GM19099 (cell line): Measurements from ENCODE around the gene GGA2.
A peak's percentile ranks its signal among the peaks of the same experiment; 100 is the strongest.

Source experiments
- POLR2A ChIP-seq: IDR thresholded peaks from 3 replicates; pipeline ENCODE4 v1.6.1; 2011; ENCODE audit warnings: low read depth; ENCODE audit not compliant: insufficient read length; ENCODE audit errors: extremely low read depth

The GGA2 gene

GRCh38 chr16:23510164-23510914 lies at the start of gene GGA2:
Gene GGA2 (minus strand): TSS chr16:23510494. CDS start chr16:23510411, 83 bp downstream.
- TF ChIP-seq POLR2A = peak; percentile 92

- no peak for TF ChIP-seq POLR2A
These were observed 47.7 kb upstream of the GGA2 start for GRCh38 chr16:23557779-23558702.

- TF ChIP-seq POLR2A = peak; percentile 76
These were observed 46.8 kb upstream of the GGA2 start, which contains the start of the genes EARS2 and UBFD1 for GRCh38 chr16:23556881-23557778. Gene EARS2 (minus strand): TSS chr16:23557350. CDS start chr16:23557343, 7 bp downstream. Gene UBFD1 (plus strand): TSS chr16:23557727. CDS start chr16:23557743, 16 bp downstream.

- no peak for TF ChIP-seq POLR2A
These were observed 44.2 kb upstream of the GGA2 start for GRCh38 chr16:23554536-23554935.

- TF ChIP-seq POLR2A = no peak
These were observed 41.9 kb upstream of the GGA2 start for GRCh38 chr16:23552161-23552560.

GRCh38 chr16:23549938-23550337 lies 39.6 kb upstream of the GGA2 start:
- no peak for TF ChIP-seq POLR2A

- no peak for TF ChIP-seq POLR2A
These were observed 34.1 kb upstream of the GGA2 start for GRCh38 chr16:23544436-23544835.

- TF ChIP-seq POLR2A = no peak
These were observed 29.9 kb upstream of the GGA2 start for GRCh38 chr16:23539984-23540816.

- no peak for TF ChIP-seq POLR2A
These were observed 28.6 kb upstream of the GGA2 start for GRCh38 chr16:23538919-23539278.

GRCh38 chr16:23537390-23537789 lies 27.1 kb upstream of the GGA2 start:
- TF ChIP-seq POLR2A = no peak

- TF ChIP-seq POLR2A = no peak
These were observed 25.6 kb upstream of the GGA2 start for GRCh38 chr16:23535901-23536300.

GRCh38 chr16:23534868-23535860 lies 24.9 kb upstream of the GGA2 start:
- TF ChIP-seq POLR2A = no peak

GRCh38 chr16:23532448-23532847 lies 22.2 kb upstream of the GGA2 start:
- no peak for TF ChIP-seq POLR2A
